GM18858 (cell line): ENCODE results near the gene GPX2.

ENCODE experiments used
- ATAC-seq: cut with Tn5 transposase; IDR thresholded peaks from one replicate; pipeline ENCODE4 v1.9.1; 2021; ENCODE audit not compliant: unreplicated experiment

GPX2 gene

GRCh38 chr14:64960762-64961276, 18.3 kb upstream of the GPX2 start:
- ATAC-seq, result no peak

GRCh38 chr14:64958743-64959142, 16.2 kb upstream of the GPX2 start:
- no peak for ATAC-seq

- ATAC-seq, result no peak
These were observed 15.7 kb upstream of the GPX2 start for GRCh38 chr14:64958201-64958600.

DNA sequence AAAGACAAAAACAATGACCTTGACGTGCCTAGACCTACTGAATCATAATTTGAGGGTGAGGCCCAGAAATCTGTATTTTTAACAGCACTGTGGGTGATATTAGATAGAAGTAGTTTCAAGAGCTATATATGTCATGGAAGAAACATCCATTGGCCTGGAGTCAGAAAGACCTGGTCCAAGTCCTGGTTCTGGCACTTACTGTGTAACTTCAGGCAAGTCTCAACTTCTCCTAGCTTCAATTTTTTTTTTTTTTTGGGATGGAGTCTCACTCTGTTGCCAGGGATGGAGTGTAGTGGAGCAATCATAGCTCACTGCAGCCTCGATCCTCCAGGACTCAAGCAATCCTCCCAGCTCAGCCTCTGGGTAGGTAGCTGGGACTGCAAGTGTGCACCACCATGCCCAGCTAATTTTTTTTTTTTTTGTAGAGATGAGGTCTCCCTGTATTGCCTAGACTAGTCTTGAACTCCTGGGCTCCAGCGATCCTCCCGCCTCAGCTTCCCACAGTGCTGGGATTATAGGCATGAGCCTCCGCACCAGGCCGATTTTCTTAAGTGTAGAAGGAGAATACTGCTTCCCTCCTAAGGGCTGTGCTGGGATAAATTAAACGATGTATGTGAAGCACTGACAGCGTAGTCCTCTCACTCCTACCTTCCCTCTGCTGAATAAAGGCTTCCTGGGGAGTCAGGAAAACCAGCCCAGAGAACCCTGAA, 14.3 kb upstream of the GPX2 start:
- ATAC-seq, result no peak

DNA sequence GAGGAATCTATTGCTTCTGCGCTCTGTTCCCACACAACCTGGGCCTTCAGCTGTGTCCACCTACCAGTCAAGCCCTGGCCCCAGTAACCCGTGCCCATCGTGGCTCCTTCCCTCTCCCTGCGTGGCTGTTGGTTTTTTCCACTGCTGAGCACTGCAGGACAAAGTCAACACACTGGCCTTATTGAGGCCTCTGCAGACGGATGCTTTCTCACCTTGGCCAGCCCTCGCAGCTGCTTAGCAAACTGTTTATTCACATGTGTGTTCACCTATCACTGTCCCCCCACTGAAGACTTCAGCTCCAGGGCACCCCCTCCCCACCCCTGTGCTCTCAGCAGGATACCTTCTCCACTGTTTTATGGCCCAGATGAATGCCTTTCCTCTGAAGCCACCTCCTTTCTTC, 12.8 kb upstream of the GPX2 start:
- no peak for ATAC-seq

- no peak for ATAC-seq
These were observed 12.1 kb upstream of the GPX2 start for GRCh38 chr14:64954491-64955240.

GRCh38 chr14:64953661-64954060, 11.1 kb upstream of the GPX2 start:
- ATAC-seq, result no peak

DNA sequence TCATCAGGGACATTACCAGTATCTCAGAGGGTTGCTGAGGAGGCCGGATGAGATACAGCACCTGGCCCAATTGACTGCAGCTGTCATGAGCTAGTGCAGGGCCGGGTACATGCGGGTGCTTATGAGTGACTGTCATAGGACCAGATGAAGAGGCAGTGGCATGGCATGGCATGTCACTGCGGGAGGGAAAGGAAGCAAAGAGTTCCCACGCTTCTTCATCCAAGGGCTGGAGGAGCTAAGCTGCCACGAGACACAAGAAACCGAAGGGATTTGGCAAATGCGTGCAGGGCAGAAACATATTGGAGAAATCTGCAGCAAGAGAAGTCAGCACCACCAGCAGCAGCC, 10.7 kb upstream of the GPX2 start:
- no peak for ATAC-seq

DNA sequence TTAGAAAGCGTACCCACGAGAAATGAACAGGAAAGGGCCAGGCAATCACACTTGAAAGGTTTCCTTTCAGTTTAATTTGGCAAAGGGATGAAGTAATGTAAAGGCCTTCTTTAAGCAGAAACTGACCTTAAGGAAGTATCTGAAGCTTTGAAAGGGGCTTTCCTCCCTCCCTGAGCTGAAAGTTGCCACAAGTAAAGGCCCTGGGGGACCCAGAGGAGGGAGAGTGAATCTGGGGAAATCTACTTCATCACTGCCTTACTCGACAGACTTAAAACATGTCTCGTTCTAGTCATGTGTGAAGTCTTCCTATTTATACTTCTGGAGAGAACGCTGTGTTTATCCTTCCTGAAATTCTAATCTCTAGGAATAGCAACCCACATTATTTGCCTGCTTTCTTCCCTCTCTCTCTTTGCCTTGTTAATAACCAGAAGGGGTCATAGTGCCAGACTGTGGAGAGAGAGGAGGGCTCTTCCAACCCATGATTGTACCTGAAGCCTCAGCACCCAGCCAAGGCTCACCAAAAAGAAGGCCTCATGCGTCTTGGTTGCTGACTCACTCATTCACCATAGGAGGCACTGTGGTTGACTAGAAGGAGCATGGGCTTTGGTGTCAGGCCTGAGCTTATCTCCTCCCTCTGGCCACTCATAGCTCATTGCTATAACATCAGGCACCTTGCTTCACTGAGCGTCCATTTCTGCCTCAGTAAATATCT, 10.2 kb upstream of the GPX2 start:
- peak; percentile 55 for ATAC-seq

DNA sequence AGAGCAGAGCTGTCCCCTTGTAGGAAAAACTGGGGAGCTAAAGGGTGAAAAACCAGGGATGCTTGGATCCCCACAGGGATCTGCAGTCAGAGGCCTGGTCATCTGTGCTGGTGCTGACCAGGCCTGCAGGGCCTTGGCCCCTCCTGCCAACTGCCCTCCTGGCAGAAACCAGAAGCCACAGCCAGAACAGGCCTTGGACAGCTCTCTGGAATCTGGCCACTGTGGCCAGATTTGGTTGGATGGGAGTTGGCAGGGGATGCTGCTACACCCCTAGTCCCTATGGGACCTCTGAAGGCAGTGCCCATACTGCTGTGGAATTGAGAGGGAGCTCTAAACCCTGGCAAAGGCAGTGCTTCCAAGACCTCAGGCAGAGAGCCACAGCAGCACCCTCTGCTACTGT, 9.2 kb upstream of the GPX2 start:
- ATAC-seq, result no peak

DNA sequence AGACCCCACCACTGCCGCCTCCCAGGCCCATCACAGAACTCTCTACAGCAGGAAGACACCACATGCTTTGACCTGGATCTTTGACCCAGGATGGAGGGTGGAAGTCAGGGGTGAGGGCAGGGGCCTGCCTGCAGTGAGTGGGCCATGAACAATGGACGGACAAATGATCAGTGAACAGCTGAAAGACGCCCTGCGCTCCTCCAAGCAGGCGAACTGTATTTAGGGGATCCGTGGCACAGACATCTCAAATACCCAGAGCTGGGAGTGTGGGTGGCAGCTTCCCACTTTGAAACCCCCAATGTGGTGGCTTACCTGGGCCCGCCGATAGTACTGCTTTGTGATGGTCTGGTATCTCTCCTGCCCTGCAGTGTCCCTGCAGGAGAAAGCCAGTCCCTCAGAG, 8.7 kb upstream of the GPX2 start:
- no peak for ATAC-seq

GRCh38 chr14:64950889-64951288, 8.3 kb upstream of the GPX2 start:
- ATAC-seq, result no peak

- ATAC-seq, result no peak
These were observed 6.2 kb upstream of the GPX2 start for GRCh38 chr14:64948612-64949210.

GRCh38 chr14:64947710-64948611, 5.4 kb upstream of the GPX2 start:
- no peak for ATAC-seq

DNA sequence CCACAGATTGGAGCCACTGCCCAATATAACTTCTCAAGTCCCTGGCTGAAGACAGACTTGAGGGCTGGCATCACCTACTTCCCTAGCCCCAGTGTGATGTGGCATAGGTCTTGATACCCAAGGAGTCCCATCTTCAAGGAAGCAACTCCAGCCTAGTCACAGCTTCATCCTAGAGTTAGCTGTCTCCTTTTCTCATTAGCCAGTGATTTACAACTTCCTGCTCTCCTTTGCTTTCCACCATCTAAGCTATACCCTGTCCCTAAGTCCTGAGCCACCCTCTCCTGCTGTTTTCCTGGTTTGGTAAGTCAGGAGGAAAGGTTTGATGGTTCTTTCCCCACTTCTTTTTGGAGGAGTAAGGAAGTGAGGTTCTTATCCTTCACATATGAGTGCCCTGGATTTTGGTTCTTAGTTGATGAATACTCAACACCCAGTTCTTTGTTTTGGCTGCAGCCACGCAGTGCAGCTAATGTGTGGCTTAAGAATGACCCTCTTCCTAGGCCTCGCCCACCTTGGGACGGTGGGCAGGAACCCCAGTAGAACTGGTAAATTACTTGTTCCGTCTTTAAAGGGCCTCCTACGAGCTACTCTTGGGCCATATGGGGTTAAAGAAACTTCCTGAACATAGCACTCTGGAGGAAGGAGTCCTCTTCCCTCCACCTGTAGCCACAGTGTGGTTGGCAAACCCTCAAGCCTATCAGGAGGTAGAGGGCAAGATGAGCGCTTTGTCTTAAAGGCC, 3.9 kb upstream of the GPX2 start:
- ATAC-seq, result no peak

DNA sequence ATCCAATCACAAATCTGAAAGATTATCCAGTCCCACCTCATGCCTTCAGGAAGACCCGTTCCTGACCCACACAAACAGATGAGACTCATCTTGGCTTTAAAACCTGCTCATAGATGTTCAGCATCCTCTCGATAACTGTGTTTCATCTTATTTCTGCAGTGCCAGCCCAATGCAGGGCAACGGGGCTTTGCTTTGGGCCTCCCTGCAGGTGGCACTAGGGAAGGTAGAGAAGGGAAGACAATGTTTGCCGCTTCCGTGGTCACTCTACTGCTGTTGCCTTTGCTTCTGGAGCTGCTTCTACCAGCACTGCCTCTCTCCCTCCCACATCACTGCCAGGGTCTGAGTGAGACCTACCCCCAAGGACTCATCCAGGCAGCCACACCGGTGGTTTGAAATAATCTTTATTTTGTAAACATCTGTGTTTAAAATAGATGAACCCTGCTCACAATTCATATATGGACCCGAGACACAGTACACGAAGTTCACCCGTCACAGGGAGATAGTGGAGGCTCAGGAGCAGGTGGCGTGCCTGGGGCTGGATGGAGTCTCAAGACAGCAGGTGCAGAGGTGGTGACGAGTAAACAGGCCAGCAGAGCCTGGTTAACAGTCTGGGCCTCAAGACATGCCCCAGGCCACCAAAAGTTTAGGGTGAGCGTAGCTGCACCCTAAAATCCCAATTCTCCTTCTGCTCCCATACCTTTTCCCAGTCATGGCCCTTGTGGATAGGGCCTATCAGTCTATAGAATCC, 3.1 kb upstream of the GPX2 start:
- no peak for ATAC-seq

GRCh38 chr14:64944861-64945260, 2.3 kb upstream of the GPX2 start:
- no peak for ATAC-seq

GRCh38 chr14:64944041-64944440, 1.5 kb upstream of the GPX2 start:
- no peak for ATAC-seq

DNA sequence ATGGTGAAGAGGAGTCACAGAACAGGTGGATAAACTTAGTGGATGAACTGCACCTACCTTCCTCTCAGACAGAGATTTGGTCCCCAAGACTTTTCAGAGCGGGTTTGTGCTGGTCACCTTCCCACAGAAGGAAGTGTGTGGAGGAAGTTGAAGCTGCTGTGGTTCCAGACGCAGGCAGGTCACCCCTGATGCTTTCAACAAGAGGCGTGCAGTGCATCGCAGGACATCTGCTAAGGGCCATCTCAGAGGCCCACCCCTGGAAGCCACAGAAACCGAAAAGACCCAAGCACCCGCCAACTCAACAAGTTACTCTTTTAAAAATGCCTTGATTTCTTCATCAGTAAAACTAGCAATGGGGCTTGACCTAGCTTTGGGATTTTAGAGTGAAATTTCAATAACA, 1.0 kb upstream of the GPX2 start:
- no peak for ATAC-seq
